ENCODE results near the gene FAR2. TPM values are rescaled to one million over a fixed set of nuclear protein-coding genes. Genes with fewer than 3 reads are reported as not detected.
"Not testable (repeated sequence)": the region's sequence is repeated elsewhere in the genome, so short reads cannot be mapped to it uniquely, and the experiment has no call there.

Gene FAR2
- polyA plus RNA-seq, 1 of the 3 experiments (the other 2 are of a cell fraction) = 7.4 TPM

- no peaks in the 10 kb centered on the region for H3K79me2 ChIP-seq (ENCODE audit: insufficient read depth)
- H3K9ac ChIP-seq = no peak overlapping the region
- no peak overlapping the region for H3K27ac ChIP-seq (ENCODE audit: low read depth in 2 of 2, low read length in 1 of 2)
- ChIA-PET CTCF (no interaction called here), POLR2A (no interaction called here)
- no peaks in the 10 kb centered on the region for H3K9me3 ChIP-seq
- no peaks in the 10 kb centered on the region for H3K27me3 ChIP-seq (ENCODE audit: insufficient read depth)
- no peak overlapping the region for H3K4me2 ChIP-seq
- no peak overlapping the region for H3K4me3 ChIP-seq (ENCODE audit: low read depth in 2 of 2, low read length in 1 of 2)
- no peak overlapping the region for H2AFZ ChIP-seq (ENCODE audit: low read depth)
- WGBS (ENCODE audit: low lambda C conversion rate) = 68% methylated on average over 4 of the region's 4 CpGs
- no peaks in the 10 kb centered on the region for H3F3A ChIP-seq (replicated peaks; ENCODE audit: insufficient read depth)
- peaks cover 0 to 4% of the 10 kb centered on the region in 2 experiments; a peak in 3 of 4 replicates for H3K4me1 ChIP-seq (ENCODE audit: control insufficient read depth in 1 of 2, insufficient read depth in 2 of 2, low read depth in 1 of 2, low read length in 1 of 2)
- no peaks in the 10 kb centered on the region for H3K36me3 ChIP-seq (replicated peaks in 1 of 2; ENCODE audit: control insufficient read depth in 1 of 2, insufficient read depth in 2 of 2, low read length in 1 of 2)
- TF ChIP-seq EZH2phosphoT487 (IDR thresholded peaks at IDR 0.05; ENCODE audit: borderline replicate concordance, low read depth) (no peak), EP300 (IDR thresholded peaks at IDR 0.05; ENCODE audit: borderline replicate concordance in 1 of 2, low read depth in 1 of 2, low read length in 1 of 2) (no peak), IRF3 (IDR thresholded peaks at IDR 0.05; ENCODE audit: low read depth, low read length) (no peak), USF2 (IDR thresholded peaks at IDR 0.05; ENCODE audit: borderline replicate concordance, low read depth, low read length) (no peak), FOXJ3 (CRISPR knock-in tag; IDR thresholded peaks at IDR 0.05) (no peak)
- no peaks in the 10 kb centered on the region for H4K20me1 ChIP-seq (ENCODE audit: insufficient read depth)
- DNase-seq = no peak
- no peaks in the 10 kb centered on the region for H3K9me2 ChIP-seq
Measured at GRCh38 chr12:29167445-29167844, 18.4 kb downstream of the FAR2 start.

GRCh38 chr12:29167988-29168387 lies 18.9 kb downstream of the FAR2 start:
- no peak overlapping the region for H2AFZ ChIP-seq (ENCODE audit: low read depth)
- H3K4me3 ChIP-seq (ENCODE audit: low read depth in 2 of 2, low read length in 1 of 2) = no peak overlapping the region
- H3K9me2 ChIP-seq = no peaks in the 10 kb centered on the region
- H3K4me1 ChIP-seq (ENCODE audit: control insufficient read depth in 1 of 2, insufficient read depth in 2 of 2, low read depth in 1 of 2, low read length in 1 of 2) = peaks cover 0 to 4% of the 10 kb centered on the region in 2 experiments; a peak in 3 of 4 replicates
- no peak overlapping the region for H3K9ac ChIP-seq
- TF ChIP-seq REST (IDR thresholded peaks at IDR 0.05; ENCODE audit: low read depth, low read length) (no peak), MAX (IDR thresholded peaks at IDR 0.05; ENCODE audit: low read depth) (no peak), MXI1 (IDR thresholded peaks at IDR 0.05; ENCODE audit: low read depth, low read length) (no peak), YY1 (IDR thresholded peaks at IDR 0.05; ENCODE audit: low read depth) (no peak), JUND (IDR thresholded peaks at IDR 0.05) (no peak), EZH2phosphoT487 (IDR thresholded peaks at IDR 0.05; ENCODE audit: borderline replicate concordance, low read depth) (no peak), NFIC (IDR thresholded peaks at IDR 0.05; ENCODE audit: borderline replicate concordance) (no peak), TCF12 (IDR thresholded peaks at IDR 0.05) (no peak), SIN3A (IDR thresholded peaks at IDR 0.05; ENCODE audit: borderline replicate concordance, low read depth, low read length) (no peak), FOXJ3 (CRISPR knock-in tag; IDR thresholded peaks at IDR 0.05) (no peak), IRF3 (IDR thresholded peaks at IDR 0.05; ENCODE audit: low read depth, low read length) (no peak)
- H3K36me3 ChIP-seq (replicated peaks in 1 of 2; ENCODE audit: control insufficient read depth in 1 of 2, insufficient read depth in 2 of 2, low read length in 1 of 2) = no peaks in the 10 kb centered on the region
- H3F3A ChIP-seq (replicated peaks; ENCODE audit: insufficient read depth) = no peaks in the 10 kb centered on the region
- ChIA-PET CTCF (interaction anchor here (0.8 kb wide), 1 partner anchor 150 kb away, joined by 3 read pairs; no protein-coding TSS in a partner anchor), POLR2A (no interaction called here)
- 75% methylated on average over 6 of the region's 6 CpGs for WGBS (ENCODE audit: low lambda C conversion rate)
- H3K9me3 ChIP-seq = no peaks in the 10 kb centered on the region
- H3K27ac ChIP-seq (ENCODE audit: low read depth in 2 of 2, low read length in 1 of 2) = no peak overlapping the region
- no peak for DNase-seq
- no peaks in the 10 kb centered on the region for H3K79me2 ChIP-seq (ENCODE audit: insufficient read depth)
- no peaks in the 10 kb centered on the region for H3K27me3 ChIP-seq (ENCODE audit: insufficient read depth)
- no peak overlapping the region for H3K4me2 ChIP-seq
- H4K20me1 ChIP-seq (ENCODE audit: insufficient read depth) = no peaks in the 10 kb centered on the region

GRCh38 chr12:29169978-29170377 lies 20.9 kb downstream of the FAR2 start:
- H3K36me3 ChIP-seq (replicated peaks in 1 of 2; ENCODE audit: control insufficient read depth in 1 of 2, insufficient read depth in 2 of 2, low read length in 1 of 2); H3K4me2 ChIP-seq; H4K20me1 ChIP-seq (ENCODE audit: insufficient read depth); H3K9ac ChIP-seq; H3K9me2 ChIP-seq; H3K4me1 ChIP-seq (ENCODE audit: control insufficient read depth in 1 of 2, insufficient read depth in 2 of 2, low read depth in 1 of 2, low read length in 1 of 2); H3K27ac ChIP-seq (ENCODE audit: low read depth in 2 of 2, low read length in 1 of 2); H3F3A ChIP-seq (replicated peaks; ENCODE audit: insufficient read depth); H2AFZ ChIP-seq (ENCODE audit: low read depth); CTCF ChIA-PET; H3K9me3 ChIP-seq; H3K4me3 ChIP-seq (ENCODE audit: low read depth in 2 of 2, low read length in 1 of 2); H3K79me2 ChIP-seq (ENCODE audit: insufficient read depth); H3K27me3 ChIP-seq (ENCODE audit: insufficient read depth); POLR2A ChIA-PET; DNase-seq: not testable (repeated sequence)
- WGBS (ENCODE audit: low lambda C conversion rate) = 53% methylated on average over 2 of the region's 2 CpGs
